Kidney (tissue), 22 donors: ENCODE measurements around the gene SMIM10L2A. TPM values are rescaled to one million over a fixed set of nuclear protein-coding genes. Genes with fewer than 3 reads are reported as not detected.

Source experiments
- DNase-seq, 5 donors: peaks; one replicate each; pipeline ENCODE4 v3.0.0-alpha.2; 2013 to 2020
- FAIRE-seq: peaks from 2 replicates; lab custom pipeline; 2012; peaks lifted over from hg19 to GRCh38; lab: Jason Lieb, UNC
- H3K27ac ChIP-seq, 2 donors: one replicate each; pipeline ENCODE4 v1.7.0; 2013; ENCODE audit warnings: low read depth in 2 of 2, low read length in 2 of 2, inconsistent platforms in 1 of 2
- H3K27me3 ChIP-seq: one replicate; pipeline ENCODE4 v1.7.1; 2013; ENCODE audit warnings: low read length, inconsistent platforms; ENCODE audit not compliant: control insufficient read depth, insufficient read depth
- H3K36me3 ChIP-seq, 3 donors: one replicate each; pipeline versions ENCODE4 v1.7.0 to v1.7.1; 2013; ENCODE audit warnings: low read length in 3 of 3, control low read depth in 1 of 3, inconsistent platforms in 1 of 3; ENCODE audit not compliant: insufficient read depth in 3 of 3, control insufficient read depth in 2 of 3
- H3K4me1 ChIP-seq, 3 donors: one replicate each; pipeline versions ENCODE4 v1.7.0 to v1.7.1; 2013; ENCODE audit warnings: low read length in 3 of 3, inconsistent platforms in 1 of 3, low read depth in 1 of 3; ENCODE audit not compliant: control insufficient read depth in 2 of 3, insufficient read depth in 2 of 3
- H3K4me3 ChIP-seq, 3 donors: one replicate each; pipeline versions ENCODE4 v1.7.0 to v1.8.1; 2013; ENCODE audit warnings: low read length in 3 of 3, control low read depth in 1 of 3, inconsistent platforms in 1 of 3
- H3K9ac ChIP-seq, 3 donors: one replicate each; pipeline versions ENCODE4 v1.7.0 to v1.7.1; 2013; ENCODE audit warnings: low read length in 3 of 3, control low read depth in 1 of 3, inconsistent platforms in 1 of 3
- H3K9me3 ChIP-seq, 3 donors: one replicate each; pipeline versions ENCODE4 v1.7.0 to v1.7.1; 2013; ENCODE audit warnings: low read length in 3 of 3, control low read depth in 1 of 3, inconsistent platforms in 1 of 3; ENCODE audit not compliant: control insufficient read depth in 2 of 3, insufficient read depth in 1 of 3
- intact Hi-C: fragments of 100-400 bp; cut with DNase I; formaldehyde crosslinking; loops from one replicate; pipeline ENCODE4 v1.11.1; 2022
- long read RNA-seq, 10 donors: library from polyadenylated mRNA in 1 of 10; unstranded in 1 of 10; transcript quantifications; one replicate each; pipeline ENCODE4 v2.0.0 and lab custom pipeline, GENCODE V29; 2021 to 2026
- polyA plus RNA-seq: library from polyadenylated mRNA; stranded (reverse); fragments of 350-450 nt; fragmentation: Illumina TruSeq; extraction: RNeasy Lipid Tissue Mini Kit (QIAGEN cat#74804); gene quantifications from one replicate; pipeline ENCODE4 v1.2.3, GENCODE V29; 2014; ENCODE audit warnings: low read depth, low replicate concordance; ENCODE audit not compliant: insufficient read depth
- total RNA-seq: library from RNA; stranded (reverse); fragmentation: NEBNext Ultra II Directional; extraction: Animal tissue kit (Norgen Biotek cat#: 25700); gene quantifications from one replicate; pipeline ENCODE4 v1.2.1, GENCODE V29; 2021
- TF ChIP-seq, protein P1 (sequence below): IDR thresholded peaks from 3 replicates; pipeline ENCODE4 v1.5.1; 2012; ENCODE audit warnings: mild to moderate bottlenecking, moderate library complexity, borderline replicate concordance; ENCODE audit not compliant: insufficient read depth; ENCODE audit errors: extremely low read depth
- donor health status: control.
- donor health status: control.
- donor health status: control.
- donor health status: control.
- donor health status: control.
- donor health status: DM: yes; HTN: yes; CAD: no.
- donor health status: Normal renal cell carcinoma (clear cell type).

Gene SMIM10L2A
- total RNA-seq (3.5 TPM), polyA plus RNA-seq (8.2 TPM)
- long read RNA-seq, donor 1, full-length matches to known transcripts = 2 of 8 reads
- long read RNA-seq, donor 1, partial matches to known transcripts = 6 of 8 reads
- long read RNA-seq, donor 1, other reads (novel, unspliced or antisense) = 0 of 8 reads
- long read RNA-seq, donor 2, full-length matches to known transcripts = 3 of 3 reads
- long read RNA-seq, donor 2, partial matches to known transcripts = 0 of 3 reads
- long read RNA-seq, donor 2, other reads (novel, unspliced or antisense) = 0 of 3 reads
- long read RNA-seq, donor 3, full-length matches to known transcripts = 4 of 4 reads
- long read RNA-seq, donor 3, partial matches to known transcripts = 0 of 4 reads
- long read RNA-seq, donor 3, other reads (novel, unspliced or antisense) = 0 of 4 reads
- long read RNA-seq, donor 4, full-length matches to known transcripts = 6 of 6 reads
- long read RNA-seq, donor 4, partial matches to known transcripts = 0 of 6 reads
- long read RNA-seq, donor 4, other reads (novel, unspliced or antisense) = 0 of 6 reads
- long read RNA-seq, donor 5 = 0 reads
- long read RNA-seq, donor 6, full-length matches to known transcripts = 2 of 2 reads
- long read RNA-seq, donor 6, partial matches to known transcripts = 0 of 2 reads
- long read RNA-seq, donor 6, other reads (novel, unspliced or antisense) = 0 of 2 reads
- long read RNA-seq, donor 7, full-length matches to known transcripts = 4 of 8 reads
- long read RNA-seq, donor 7, partial matches to known transcripts = 0 of 8 reads
- long read RNA-seq, donor 7, other reads (novel, unspliced or antisense) = 4 of 8 reads
- long read RNA-seq, donor 8, full-length matches to known transcripts = 4 of 4 reads
- long read RNA-seq, donor 8, partial matches to known transcripts = 0 of 4 reads
- long read RNA-seq, donor 8, other reads (novel, unspliced or antisense) = 0 of 4 reads
- long read RNA-seq, donor 9, full-length matches to known transcripts = 4 of 9 reads
- long read RNA-seq, donor 9, partial matches to known transcripts = 5 of 9 reads
- long read RNA-seq, donor 9, other reads (novel, unspliced or antisense) = 0 of 9 reads
- long read RNA-seq, donor 10, full-length matches to known transcripts = 3 of 3 reads
- long read RNA-seq, donor 10, partial matches to known transcripts = 0 of 3 reads
- long read RNA-seq, donor 10, other reads (novel, unspliced or antisense) = 0 of 3 reads

DNA sequence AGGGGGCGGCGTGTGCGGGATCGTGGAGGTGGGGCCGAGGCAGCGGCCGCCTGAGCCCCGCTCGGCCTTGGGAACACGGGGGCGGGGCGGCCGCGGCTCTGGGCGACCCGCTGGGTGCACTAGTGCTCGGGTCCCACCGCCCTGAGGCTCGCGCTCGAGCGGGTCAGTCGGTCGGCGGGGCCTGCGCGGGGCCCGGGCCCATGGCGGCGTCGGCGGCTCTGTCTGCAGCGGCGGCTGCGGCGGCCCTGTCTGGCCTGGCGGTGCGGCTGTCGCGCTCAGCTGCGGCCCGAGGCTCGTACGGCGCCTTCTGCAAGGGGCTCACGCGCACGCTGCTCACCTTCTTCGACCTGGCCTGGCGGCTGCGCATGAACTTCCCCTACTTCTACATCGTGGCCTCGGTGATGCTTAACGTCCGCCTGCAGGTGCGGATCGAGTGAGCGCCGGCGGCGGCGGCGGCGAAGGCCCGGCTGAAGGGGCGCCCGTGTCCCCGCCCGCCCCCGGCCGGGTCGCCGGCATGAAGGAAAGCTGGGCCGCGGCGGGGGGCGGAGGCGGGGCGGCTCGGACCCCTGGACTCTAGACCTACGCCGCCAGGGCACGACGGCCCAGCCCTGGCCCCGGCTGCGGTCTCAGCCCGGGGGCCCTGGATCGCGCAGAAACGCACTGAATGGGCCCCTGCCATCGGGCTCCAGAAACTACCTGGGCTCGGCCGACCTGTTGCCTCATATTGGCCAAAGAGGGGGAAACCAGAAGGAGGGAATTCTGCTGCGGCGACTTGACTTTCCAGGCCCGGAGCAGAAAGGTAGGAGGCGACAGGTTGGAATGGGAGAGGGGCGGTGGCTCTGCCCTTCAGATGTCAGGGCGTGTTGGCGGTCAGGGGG is at the start of gene SMIM10L2A:
Gene SMIM10L2A, plus strand, starts transcription at position 13 of the 878 bp plus-strand sequence. Its CDS starts 188 bp downstream, at position 201.
- TF ChIP-seq, protein P1, sequence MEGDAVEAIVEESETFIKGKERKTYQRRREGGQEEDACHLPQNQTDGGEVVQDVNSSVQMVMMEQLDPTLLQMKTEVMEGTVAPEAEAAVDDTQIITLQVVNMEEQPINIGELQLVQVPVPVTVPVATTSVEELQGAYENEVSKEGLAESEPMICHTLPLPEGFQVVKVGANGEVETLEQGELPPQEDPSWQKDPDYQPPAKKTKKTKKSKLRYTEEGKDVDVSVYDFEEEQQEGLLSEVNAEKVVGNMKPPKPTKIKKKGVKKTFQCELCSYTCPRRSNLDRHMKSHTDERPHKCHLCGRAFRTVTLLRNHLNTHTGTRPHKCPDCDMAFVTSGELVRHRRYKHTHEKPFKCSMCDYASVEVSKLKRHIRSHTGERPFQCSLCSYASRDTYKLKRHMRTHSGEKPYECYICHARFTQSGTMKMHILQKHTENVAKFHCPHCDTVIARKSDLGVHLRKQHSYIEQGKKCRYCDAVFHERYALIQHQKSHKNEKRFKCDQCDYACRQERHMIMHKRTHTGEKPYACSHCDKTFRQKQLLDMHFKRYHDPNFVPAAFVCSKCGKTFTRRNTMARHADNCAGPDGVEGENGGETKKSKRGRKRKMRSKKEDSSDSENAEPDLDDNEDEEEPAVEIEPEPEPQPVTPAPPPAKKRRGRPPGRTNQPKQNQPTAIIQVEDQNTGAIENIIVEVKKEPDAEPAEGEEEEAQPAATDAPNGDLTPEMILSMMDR = no peak
- peak in 2 of 5 donors; percentile 22 to 71 for DNase-seq

DNA sequence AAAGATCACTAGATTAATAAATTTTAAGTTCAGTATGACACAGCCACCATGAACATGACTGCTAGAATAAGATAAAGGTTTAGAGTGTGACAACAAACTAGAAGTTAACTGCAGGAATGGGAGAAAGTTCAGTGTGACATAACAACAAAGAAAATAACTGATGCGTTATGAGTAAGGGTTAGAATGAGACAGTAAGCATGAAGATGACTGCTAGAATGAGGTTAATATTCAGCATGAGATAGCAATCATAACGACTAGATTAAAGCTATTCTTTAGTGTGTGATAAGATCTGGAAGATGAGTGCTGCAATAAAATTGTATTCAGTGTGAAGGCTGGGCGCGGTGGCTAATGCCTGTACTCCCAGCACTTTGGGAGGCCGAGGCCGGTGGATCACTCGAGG is 48.4 kb upstream of the SMIM10L2A start:
- no peaks in the 10 kb centered on the region for H3K27me3 ChIP-seq
- H3K27ac ChIP-seq = no peak overlapping the region
- no peaks in the 10 kb centered on the region for H3K36me3 ChIP-seq
- H3K9me3 ChIP-seq = no peaks in the 10 kb centered on the region
- DNase-seq (no peak), FAIRE-seq (no peak)
- H3K4me1 ChIP-seq = no peaks in the 10 kb centered on the region
- intact Hi-C loops = no loop called here
- TF ChIP-seq, protein P1 = no peak
- no peak overlapping the region for H3K9ac ChIP-seq
- no peak overlapping the region for H3K4me3 ChIP-seq

More for the DNA sequence above, at the start of gene SMIM10L2A:
- Histone ChIP-seq H3K4me3 (peak within 1 kb of the TSS; percentile 18 to 59 (median 50)), H3K9ac (no peak within 1 kb of the TSS), H3K36me3 (no peaks in the 10 kb centered on the region), H3K4me1 (no peaks in the 10 kb centered on the region), H3K27ac (no peak within 1 kb of the TSS), H3K27me3 (no peaks in the 10 kb centered on the region), H3K9me3 (no peaks in the 10 kb centered on the region)
- intact Hi-C loops = no loop called here
- no peak for FAIRE-seq

DNA sequence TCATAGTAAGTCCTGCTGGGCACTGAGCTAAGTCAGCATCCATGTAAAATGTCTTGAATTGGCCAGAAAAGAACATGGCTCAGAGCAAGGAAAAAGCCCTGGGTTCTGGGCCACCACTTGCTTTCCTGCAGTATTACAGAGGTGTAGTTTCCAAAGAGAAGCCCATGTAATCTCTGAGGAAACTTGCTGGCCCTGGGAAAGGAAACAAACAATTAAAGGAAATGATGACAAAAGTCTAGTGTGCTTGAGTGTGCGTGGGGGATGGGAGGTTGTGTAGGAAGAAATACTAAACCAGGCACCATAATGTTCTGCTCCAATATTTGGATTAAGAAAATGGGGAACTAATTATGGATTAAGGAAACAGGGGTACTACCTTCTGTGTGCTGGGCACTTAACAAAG is 39.5 kb upstream of the SMIM10L2A start:
- H3K4me1 ChIP-seq = no peaks in the 10 kb centered on the region
- H3K27me3 ChIP-seq = no peaks in the 10 kb centered on the region
- intact Hi-C loops = no loop called here
- TF ChIP-seq, protein P1 = no peak
- H3K9ac ChIP-seq = no peak overlapping the region
- no peaks in the 10 kb centered on the region for H3K9me3 ChIP-seq
- no peak overlapping the region for H3K27ac ChIP-seq
- DNase-seq (peak in 1 of 5 donors; percentile 1), FAIRE-seq (no peak)
- no peaks in the 10 kb centered on the region for H3K36me3 ChIP-seq
- no peak overlapping the region for H3K4me3 ChIP-seq
